Measurements from ENCODE around the gene HOXC9.

DNA sequence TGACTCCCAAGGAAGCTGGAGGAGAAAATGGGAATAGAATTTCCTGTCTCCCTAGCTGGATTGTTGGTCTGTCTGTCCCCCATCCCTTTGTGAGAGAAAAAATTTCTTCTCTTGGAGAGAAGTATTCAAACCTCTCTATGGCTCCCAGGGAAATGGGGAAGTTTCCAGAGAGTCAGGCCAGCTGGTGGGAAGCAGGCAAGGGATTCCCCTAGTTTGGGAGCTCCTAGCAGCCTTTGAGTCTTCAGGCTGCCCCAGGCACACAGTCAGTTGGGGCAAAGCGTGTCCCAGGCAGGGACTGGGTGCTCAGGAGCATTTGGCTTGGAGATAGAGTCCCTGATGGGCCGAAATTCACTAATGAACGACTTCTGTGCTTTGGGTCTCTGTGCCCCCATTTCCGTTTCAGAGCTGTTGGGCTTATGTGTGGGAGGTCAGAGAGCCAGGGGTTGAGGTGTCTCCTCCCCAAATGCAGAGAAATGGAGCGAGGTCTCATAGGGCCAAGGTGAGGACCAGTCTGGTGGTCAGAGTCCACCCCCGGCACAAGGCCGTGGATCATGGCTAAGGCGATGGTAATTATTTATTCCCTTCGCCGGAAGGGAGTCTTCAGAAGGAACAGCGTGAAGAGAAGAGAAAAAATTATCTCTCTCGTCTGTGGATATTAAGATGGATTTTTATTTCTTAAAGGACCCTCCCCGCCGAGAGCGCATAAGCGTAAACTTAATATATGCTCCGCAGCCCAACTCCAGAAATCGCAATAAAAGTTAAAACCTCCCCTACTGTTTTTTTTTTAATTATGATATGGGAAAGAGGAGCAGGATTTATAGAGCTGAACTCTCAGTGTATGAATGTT, 6.6 kb upstream of the HOXC9 start:
- TF ChIP-seq, protein P1, sequence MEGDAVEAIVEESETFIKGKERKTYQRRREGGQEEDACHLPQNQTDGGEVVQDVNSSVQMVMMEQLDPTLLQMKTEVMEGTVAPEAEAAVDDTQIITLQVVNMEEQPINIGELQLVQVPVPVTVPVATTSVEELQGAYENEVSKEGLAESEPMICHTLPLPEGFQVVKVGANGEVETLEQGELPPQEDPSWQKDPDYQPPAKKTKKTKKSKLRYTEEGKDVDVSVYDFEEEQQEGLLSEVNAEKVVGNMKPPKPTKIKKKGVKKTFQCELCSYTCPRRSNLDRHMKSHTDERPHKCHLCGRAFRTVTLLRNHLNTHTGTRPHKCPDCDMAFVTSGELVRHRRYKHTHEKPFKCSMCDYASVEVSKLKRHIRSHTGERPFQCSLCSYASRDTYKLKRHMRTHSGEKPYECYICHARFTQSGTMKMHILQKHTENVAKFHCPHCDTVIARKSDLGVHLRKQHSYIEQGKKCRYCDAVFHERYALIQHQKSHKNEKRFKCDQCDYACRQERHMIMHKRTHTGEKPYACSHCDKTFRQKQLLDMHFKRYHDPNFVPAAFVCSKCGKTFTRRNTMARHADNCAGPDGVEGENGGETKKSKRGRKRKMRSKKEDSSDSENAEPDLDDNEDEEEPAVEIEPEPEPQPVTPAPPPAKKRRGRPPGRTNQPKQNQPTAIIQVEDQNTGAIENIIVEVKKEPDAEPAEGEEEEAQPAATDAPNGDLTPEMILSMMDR (conservative IDR thresholded peaks at IDR 0.05; ENCODE audit: low read depth, low read length), result no peak
- TF ChIP-seq POLR2A (IDR thresholded peaks at IDR 0.05; ENCODE audit: low read depth, low read length), result no peak
- TF ChIP-seq, protein P2, sequence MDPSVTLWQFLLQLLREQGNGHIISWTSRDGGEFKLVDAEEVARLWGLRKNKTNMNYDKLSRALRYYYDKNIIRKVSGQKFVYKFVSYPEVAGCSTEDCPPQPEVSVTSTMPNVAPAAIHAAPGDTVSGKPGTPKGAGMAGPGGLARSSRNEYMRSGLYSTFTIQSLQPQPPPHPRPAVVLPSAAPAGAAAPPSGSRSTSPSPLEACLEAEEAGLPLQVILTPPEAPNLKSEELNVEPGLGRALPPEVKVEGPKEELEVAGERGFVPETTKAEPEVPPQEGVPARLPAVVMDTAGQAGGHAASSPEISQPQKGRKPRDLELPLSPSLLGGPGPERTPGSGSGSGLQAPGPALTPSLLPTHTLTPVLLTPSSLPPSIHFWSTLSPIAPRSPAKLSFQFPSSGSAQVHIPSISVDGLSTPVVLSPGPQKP (IDR thresholded peaks at IDR 0.05; ENCODE audit: borderline replicate concordance, low read depth, low read length), result no peak
- TF ChIP-seq MXI1 (IDR thresholded peaks at IDR 0.05; ENCODE audit: borderline replicate concordance, low read depth, low read length), result no peak
